CD8-positive, alpha-beta memory T cell (primary cell): ENCODE results near the gene CTDSPL. TPM values are rescaled to one million over a fixed set of nuclear protein-coding genes. Genes with fewer than 3 reads are reported as not detected.

Experiments used
- CTCF ChIA-PET: fragments of 350-600 bp; sonication (Branson Sonifier 250); formaldehyde crosslinking; loops from one replicate; lab custom pipeline; 2021; ENCODE audit warnings: antibody characterized with exemption; lab: Charles Lee
- POLR2A ChIA-PET: fragments of 350-600 bp; sonication (Branson Sonifier 250); formaldehyde crosslinking; loops from one replicate; lab custom pipeline; 2021; ENCODE audit warnings: antibody characterized with exemption; lab: Charles Lee
- DNase-seq, 5 donors: peaks; one replicate each; pipeline versions ENCODE4 v3.0.0 to v3.0.0-alpha.2; 2020 to 2022; ENCODE audit warnings: mixed read lengths in 1 of 5
- H3K27ac ChIP-seq: one replicate; pipeline ENCODE4 v1.7.0; 2013; ENCODE audit warnings: low read depth, mild to moderate bottlenecking, low read length, moderate library complexity
- H3K27me3 ChIP-seq: 2 replicates; pipeline ENCODE4 v1.7.0; 2013; ENCODE audit warnings: low read length, mild to moderate bottlenecking; ENCODE audit not compliant: insufficient read depth, poor library complexity, severe bottlenecking
- H3K36me3 ChIP-seq: 2 replicates; pipeline ENCODE4 v1.7.0; 2013; ENCODE audit warnings: mild to moderate bottlenecking, low read length, moderate library complexity; ENCODE audit not compliant: insufficient read depth
- H3K4me1 ChIP-seq: 2 replicates; pipeline ENCODE4 v1.7.0; 2013; ENCODE audit warnings: mild to moderate bottlenecking, low read length, moderate library complexity; ENCODE audit not compliant: insufficient read depth
- H3K4me3 ChIP-seq: 2 replicates; pipeline ENCODE4 v1.7.0; 2013; ENCODE audit warnings: mild to moderate bottlenecking, low read length
- H3K9me3 ChIP-seq: 2 replicates; pipeline ENCODE4 v1.7.0; 2013; ENCODE audit warnings: mild to moderate bottlenecking, low read length
- H3K27ac Mint-ChIP-seq, 8 donors: one replicate each; pipeline ENCODE4 v1.8.0; 2020 to 2021; ENCODE audit warnings: mixed read lengths in 8 of 8, mild to moderate bottlenecking in 6 of 8, inconsistent platforms in 3 of 8, moderate library complexity in 3 of 8
- H3K27me3 Mint-ChIP-seq, 2 donors: one replicate each; pipeline ENCODE4 v1.8.0; 2020 to 2021; ENCODE audit warnings: mixed read lengths in 2 of 2, mild to moderate bottlenecking in 1 of 2, moderate library complexity in 1 of 2
- H3K36me3 Mint-ChIP-seq, 3 donors: one replicate each; pipeline ENCODE4 v1.8.0; 2020 to 2021; ENCODE audit warnings: mixed read lengths in 3 of 3, inconsistent platforms in 1 of 3, mild to moderate bottlenecking in 1 of 3
- H3K4me1 Mint-ChIP-seq, 3 donors: one replicate each; pipeline ENCODE4 v1.8.0; 2020 to 2021; ENCODE audit warnings: mixed read lengths in 3 of 3, inconsistent platforms in 1 of 3, mild to moderate bottlenecking in 1 of 3
- H3K4me3 Mint-ChIP-seq, 7 donors: one replicate each; pipeline ENCODE4 v1.8.0; 2020 to 2021; ENCODE audit warnings: mixed read lengths in 7 of 7, mild to moderate bottlenecking in 6 of 7, moderate library complexity in 4 of 7, inconsistent platforms in 2 of 7
- H3K9me3 Mint-ChIP-seq, 5 donors: one replicate each; pipeline ENCODE4 v1.8.0; 2020 to 2022; ENCODE audit warnings: mixed read lengths in 5 of 5, mild to moderate bottlenecking in 3 of 5, moderate library complexity in 2 of 5, inconsistent platforms in 1 of 5
- polyA plus RNA-seq: library from polyadenylated mRNA; unstranded; fragments of 300-500 nt; fragmentation: Illumina TruSeq; gene quantifications from one replicate; pipeline ENCODE4 v1.2.3, GENCODE V29; 2021
- total RNA-seq, 2 experiments: library from RNA; stranded (reverse); gene quantifications; one replicate each; pipeline ENCODE4 v1.2.3, GENCODE V29; 2021

CTDSPL gene
- total and polyA plus RNA-seq, 3 experiments from 2014 or later: 0.74 to 0.84 TPM; not detected in 1

DNA sequence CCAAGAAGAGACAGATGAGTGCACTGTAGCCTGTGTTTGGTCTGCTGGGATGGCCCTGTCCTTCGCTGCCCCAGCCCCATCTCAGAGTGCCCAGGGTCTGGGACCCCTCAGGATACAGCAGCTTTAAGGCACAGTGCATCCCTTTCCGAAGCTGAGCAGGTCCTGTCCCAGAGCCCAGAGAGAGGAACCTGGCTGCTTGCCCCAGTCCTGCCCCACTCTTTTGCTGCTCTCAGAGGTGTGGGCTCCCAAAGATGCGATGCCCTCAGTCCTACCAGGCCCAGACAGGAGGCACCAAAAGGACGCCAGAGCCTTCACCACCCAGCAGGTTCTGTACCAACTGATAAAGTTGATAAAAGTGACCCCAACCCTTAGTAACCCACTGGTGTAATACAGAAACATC, 159.5 kb downstream of the CTDSPL start:
- Histone ChIP-seq H3K4me3 (no peak overlapping the region), H3K27me3 (no peaks in the 10 kb centered on the region), H3K36me3 (peaks cover 7% of the 10 kb centered on the region), H3K9me3 (no peaks in the 10 kb centered on the region), H3K4me1 (peaks cover 34% of the 10 kb centered on the region), H3K27ac (no peak overlapping the region)
- peaks cover 38 to 55% (median 52%) of the 10 kb centered on the region in 3 donors for H3K4me1 Mint-ChIP-seq
- H3K36me3 Mint-ChIP-seq: peaks cover 15 to 59% (median 24%) of the 10 kb centered on the region in 3 donors
- DNase-seq: peak in 1 of 5 donors; percentile 17
- H3K4me3 Mint-ChIP-seq: peak overlapping the region in 1 of 7 donors; percentile 46
- no peaks in the 10 kb centered on the region for H3K27me3 Mint-ChIP-seq
- ChIA-PET CTCF (interaction anchor here (1.3 to 4.1 kb wide), 2 partner anchors 12 to 18 kb away, joined by 3 to 20 read pairs; no protein-coding TSS in a partner anchor), POLR2A (no interaction called here)
- H3K27ac Mint-ChIP-seq: peak overlapping the region in 7 of 8 donors; percentile 16 to 79 (median 61)
- peaks cover 0 to 5% (median 0%) of the 10 kb centered on the region in 5 donors for H3K9me3 Mint-ChIP-seq

DNA sequence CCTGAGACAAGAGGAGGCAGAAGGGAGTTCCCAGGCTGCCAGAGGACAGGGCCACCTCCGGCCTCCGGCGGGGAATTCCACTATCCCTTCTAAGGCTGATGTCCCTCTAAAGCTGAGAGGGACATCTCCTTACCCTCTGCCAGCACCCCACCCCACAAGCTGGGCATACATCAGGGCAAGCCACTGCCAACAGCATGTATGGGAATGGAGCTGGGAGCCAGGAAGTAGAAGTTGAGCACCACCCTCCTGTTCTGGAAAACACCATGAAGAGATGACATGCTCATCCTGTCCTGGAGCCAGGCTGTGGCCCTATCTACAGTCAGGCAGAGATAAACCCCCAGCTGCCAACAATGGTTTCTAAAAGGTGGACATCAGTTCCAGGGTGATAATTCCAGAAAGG, 160.6 kb downstream of the CTDSPL start:
- Mint-ChIP-seq H3K4me1 (peaks cover 38 to 62% (median 52%) of the 10 kb centered on the region in 3 donors), H3K27ac (peak overlapping the region in 7 of 8 donors; percentile 20 to 94 (median 66)), H3K36me3 (peaks cover 8 to 48% (median 16%) of the 10 kb centered on the region in 3 donors), H3K4me3 (peak overlapping the region in 2 of 7 donors; percentile 92 to 94), H3K27me3 (no peaks in the 10 kb centered on the region), H3K9me3 (no peaks in the 10 kb centered on the region)
- peak in 1 of 5 donors; percentile 31 for DNase-seq
- Histone ChIP-seq H3K4me1 (peaks cover 34% of the 10 kb centered on the region), H3K27me3 (no peaks in the 10 kb centered on the region), H3K4me3 (no peak overlapping the region), H3K36me3 (no peaks in the 10 kb centered on the region), H3K27ac (no peak overlapping the region), H3K9me3 (no peaks in the 10 kb centered on the region)
- ChIA-PET POLR2A (no interaction called here), CTCF (interaction anchor here (0.9 to 4.1 kb wide), 6 partner anchors 13 to 20 kb away, joined by 3 to 20 read pairs (median 4); partner anchors contain the start of gene DLEC1)

DNA sequence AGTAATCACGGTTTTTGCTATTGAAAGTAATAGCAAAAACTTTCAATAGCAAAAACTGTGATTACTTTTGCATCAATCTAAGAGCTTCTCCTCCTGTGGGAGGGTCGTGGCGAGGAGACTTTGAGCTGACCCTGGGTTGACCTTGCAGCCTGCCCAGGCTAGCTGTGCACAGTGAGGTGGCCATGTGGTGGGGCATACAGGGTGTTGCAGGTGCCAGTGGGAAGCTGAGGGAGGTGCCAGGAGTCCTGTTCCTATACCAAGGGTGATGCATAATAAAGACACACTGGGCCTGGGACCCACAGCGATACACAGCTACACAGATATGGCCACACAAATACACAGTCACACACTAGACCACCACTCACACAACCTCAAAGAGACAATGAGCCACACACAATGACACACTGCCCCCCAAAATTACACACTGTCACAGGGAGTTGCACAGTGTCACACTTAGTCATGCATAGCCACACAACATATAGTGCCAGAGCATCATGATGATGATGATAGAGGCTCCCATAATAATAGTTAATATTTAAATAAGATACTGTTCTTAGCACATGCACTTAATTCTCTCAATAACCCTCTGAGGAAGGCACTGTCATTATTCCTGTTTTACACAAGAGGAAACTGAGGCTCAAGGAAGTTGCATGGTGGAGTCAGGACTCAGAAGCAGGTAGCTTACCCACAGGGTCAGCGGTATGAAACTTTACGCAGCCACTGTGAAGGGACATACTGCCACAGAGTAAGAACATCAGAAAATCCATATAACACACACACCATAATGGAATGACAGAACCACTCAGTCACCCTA, 161.4 kb downstream of the CTDSPL start:
- CTCF ChIA-PET: interaction anchor here (0.9 to 4.1 kb wide), 5 partner anchors 17 to 21 kb away, joined by 3 to 20 read pairs (median 5); partner anchors contain the start of gene DLEC1
- Histone ChIP-seq H3K27me3 (no peaks in the 10 kb centered on the region), H3K4me3 (peak overlapping the region; percentile 88), H3K9me3 (no peaks in the 10 kb centered on the region), H3K27ac (peak overlapping the region; percentile 82), H3K36me3 (no peaks in the 10 kb centered on the region), H3K4me1 (peaks cover 34% of the 10 kb centered on the region)
- Mint-ChIP-seq H3K27me3 (peaks cover 0 to under 1% of the 10 kb centered on the region in 2 donors), H3K9me3 (no peaks in the 10 kb centered on the region), H3K4me3 (peak overlapping the region; percentile 85 to 96 (median 92)), H3K36me3 (peaks cover 7 to 40% (median 10%) of the 10 kb centered on the region in 3 donors), H3K4me1 (peaks cover 43 to 69% (median 52%) of the 10 kb centered on the region in 3 donors), H3K27ac (peak overlapping the region; percentile 77 to 99 (median 94))
- DNase-seq: peak in 1 of 5 donors; percentile 42
- POLR2A ChIA-PET: no interaction called here

DNA sequence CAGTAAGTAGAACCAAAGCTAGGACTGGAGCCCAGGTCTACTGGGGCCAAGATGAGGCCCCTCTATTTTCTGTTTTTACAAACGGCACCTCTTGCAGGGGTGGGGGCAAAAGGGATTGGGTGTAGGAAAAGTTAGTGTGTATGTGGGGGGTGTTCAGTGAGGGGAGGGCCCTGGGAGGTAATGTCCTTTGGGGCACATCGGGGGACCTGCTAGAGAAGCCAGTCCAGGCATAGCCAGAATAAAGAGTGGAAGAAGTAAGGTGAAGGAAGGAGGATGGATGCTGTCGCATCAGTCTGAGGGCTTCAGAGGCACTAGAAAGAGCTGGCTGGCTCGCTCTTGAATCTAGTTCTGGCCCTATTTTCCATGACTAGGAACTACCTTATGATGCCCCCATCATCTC, 165.2 kb downstream of the CTDSPL start:
- CTCF ChIA-PET: interaction anchor here (1.8 kb wide), 1 partner anchor 12 kb away, joined by 7 read pairs; the partner anchor contains the start of gene DLEC1
- Histone ChIP-seq H3K27ac (no peak overlapping the region), H3K27me3 (peaks cover 8% of the 10 kb centered on the region), H3K9me3 (no peaks in the 10 kb centered on the region), H3K36me3 (no peaks in the 10 kb centered on the region), H3K4me3 (no peak overlapping the region), H3K4me1 (peaks cover 62% of the 10 kb centered on the region)
- POLR2A ChIA-PET: interaction anchor here (0.8 kb wide), 1 partner anchor 12 kb away, joined by 3 read pairs; the partner anchor contains the start of gene DLEC1
- peak overlapping the region in 2 of 7 donors; percentile 79 to 83 for H3K4me3 Mint-ChIP-seq
- peaks cover 0 to 12% (median 0%) of the 10 kb centered on the region in 3 donors for H3K36me3 Mint-ChIP-seq
- H3K27me3 Mint-ChIP-seq: peaks cover 0 to 7% of the 10 kb centered on the region in 2 donors
- H3K4me1 Mint-ChIP-seq: peaks cover 45 to 76% (median 55%) of the 10 kb centered on the region in 3 donors
- peak overlapping the region in 6 of 8 donors; percentile 26 to 92 (median 74) for H3K27ac Mint-ChIP-seq
- no peaks in the 10 kb centered on the region for H3K9me3 Mint-ChIP-seq
- DNase-seq: no peak

DNA sequence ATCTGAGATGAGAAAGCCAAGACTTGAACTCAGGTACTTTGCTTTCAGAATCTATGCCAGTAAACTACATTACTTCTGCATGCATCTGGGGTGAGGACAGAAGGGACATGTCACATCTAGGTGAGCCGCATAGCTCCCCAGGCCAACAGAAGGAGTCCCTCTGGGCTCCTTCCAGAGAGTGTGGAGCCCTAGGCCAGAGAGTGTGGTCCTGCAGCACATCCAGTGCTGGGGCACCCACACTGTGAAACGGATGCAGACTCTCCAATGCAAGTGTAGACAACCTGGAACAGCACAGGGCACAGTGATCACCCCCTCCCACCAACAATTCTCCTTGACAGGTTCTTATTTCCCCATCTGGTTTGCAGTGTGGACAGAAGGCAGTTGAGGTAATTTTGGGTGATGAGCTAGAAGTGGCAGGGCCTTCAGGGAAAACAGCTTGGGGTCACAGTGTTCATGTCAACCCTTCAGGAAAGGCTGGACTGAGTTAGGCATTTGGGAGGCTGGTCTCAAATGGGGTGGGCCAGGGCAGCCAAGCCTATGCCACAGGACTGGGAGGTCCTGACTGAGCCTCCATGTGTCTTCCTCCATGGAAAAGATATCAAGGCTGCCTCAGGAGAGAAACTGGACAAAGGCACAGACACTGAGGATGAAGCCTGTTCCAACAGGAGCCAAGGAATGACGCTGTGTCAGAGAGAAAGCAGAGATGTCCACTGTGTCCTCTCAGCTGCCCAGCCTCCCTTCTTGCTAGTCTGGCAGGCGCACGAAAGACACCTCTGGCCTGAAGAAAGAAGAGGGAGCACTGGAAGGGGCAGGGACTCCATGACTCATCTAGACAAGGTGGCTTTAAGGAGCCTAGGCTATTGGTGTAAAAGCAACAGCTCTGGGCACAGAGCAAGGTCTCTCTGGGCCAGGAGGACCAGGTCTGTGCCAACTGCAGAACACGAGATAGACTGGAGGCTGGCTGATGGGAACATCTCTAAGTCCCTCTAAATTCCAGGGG, 166.1 kb downstream of the CTDSPL start:
- Mint-ChIP-seq H3K4me1 (peaks cover 39 to 71% (median 51%) of the 10 kb centered on the region in 3 donors), H3K4me3 (peak overlapping the region; percentile 68 to 90 (median 80)), H3K27me3 (peaks cover 0 to 7% of the 10 kb centered on the region in 2 donors), H3K36me3 (peaks cover 0 to 12% (median 0%) of the 10 kb centered on the region in 3 donors), H3K9me3 (no peaks in the 10 kb centered on the region), H3K27ac (peak overlapping the region in 7 of 8 donors; percentile 28 to 86 (median 51))
- DNase-seq: no peak
- H3K27me3 ChIP-seq: peaks cover 8% of the 10 kb centered on the region
- no peaks in the 10 kb centered on the region for H3K9me3 ChIP-seq
- H3K4me1 ChIP-seq: peaks cover 53% of the 10 kb centered on the region
- ChIA-PET CTCF (interaction anchor here (1.8 kb wide), 1 partner anchor 11 kb away, joined by 7 read pairs; the partner anchor contains the start of gene DLEC1), POLR2A (interaction anchor here (0.8 kb wide), 1 partner anchor 11 kb away, joined by 3 read pairs; the partner anchor contains the start of gene DLEC1)
- H3K36me3 ChIP-seq: no peaks in the 10 kb centered on the region
- H3K27ac ChIP-seq: no peak overlapping the region
- no peak overlapping the region for H3K4me3 ChIP-seq

DNA sequence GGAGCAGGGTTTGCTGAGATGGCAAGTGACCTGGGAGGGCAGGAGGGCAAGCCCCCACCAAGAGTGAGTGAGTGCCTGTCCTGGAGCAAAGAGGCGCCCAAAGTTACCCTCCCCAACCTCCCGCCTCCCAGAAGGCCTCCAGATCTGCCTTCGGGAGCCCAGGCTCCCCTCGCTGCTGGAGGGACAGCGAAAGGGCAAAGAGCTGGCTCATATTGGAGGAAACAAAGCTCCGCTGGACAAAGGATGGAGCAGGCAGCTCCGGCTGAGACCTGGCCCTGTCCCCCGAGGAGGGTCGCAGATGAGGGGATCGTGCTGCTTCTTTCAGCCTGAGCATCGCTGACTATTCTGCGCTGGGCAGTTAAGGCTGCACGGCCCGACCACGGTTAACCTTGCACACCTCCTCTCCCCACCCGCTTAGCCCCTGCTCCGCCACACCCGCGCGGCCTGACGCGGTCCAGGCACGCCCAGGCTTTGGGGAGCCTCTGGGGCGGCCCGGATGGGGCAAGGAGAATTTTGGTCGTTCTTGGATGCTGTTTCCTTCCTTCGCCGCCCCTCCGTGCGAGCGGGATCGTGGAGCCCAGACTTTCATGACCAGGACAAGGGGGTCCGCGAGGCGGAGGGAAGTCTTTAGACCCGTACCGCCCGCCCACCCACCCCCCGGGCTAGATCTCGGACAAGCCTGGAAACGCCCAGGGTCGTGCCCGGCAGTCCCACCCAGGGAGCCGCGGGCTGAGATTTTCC, 167.1 kb downstream of the CTDSPL start:
- ChIA-PET CTCF (interaction anchor here (0.9 to 1.4 kb wide), 2 partner anchors 25 to 32 kb away, joined by 3 to 7 read pairs; no protein-coding TSS in a partner anchor), POLR2A (interaction anchor here (0.7 to 3.0 kb wide), 2 partner anchors 11 to 108 kb away, joined by 3 to 22 read pairs; partner anchors contain the start of genes ACAA1 and DLEC1)
- Mint-ChIP-seq H3K4me3 (peak overlapping the region; percentile 68 to 90 (median 80)), H3K36me3 (peaks cover 0 to 11% (median 0%) of the 10 kb centered on the region in 3 donors), H3K27ac (peak overlapping the region in 6 of 8 donors; percentile 31 to 92 (median 81)), H3K4me1 (peaks cover 31 to 61% (median 41%) of the 10 kb centered on the region in 3 donors), H3K9me3 (no peaks in the 10 kb centered on the region), H3K27me3 (peaks cover 0 to 7% of the 10 kb centered on the region in 2 donors)
- Histone ChIP-seq H3K4me1 (peaks cover 43% of the 10 kb centered on the region), H3K27ac (no peak overlapping the region), H3K27me3 (peaks cover 8% of the 10 kb centered on the region), H3K9me3 (no peaks in the 10 kb centered on the region), H3K4me3 (no peak overlapping the region), H3K36me3 (no peaks in the 10 kb centered on the region)
- DNase-seq: no peak
